Stimulated activated CD4-positive, alpha-beta T cell treated with anti-CD3 and anti-CD28 coated beads, Interleukin-12 subunit alpha, Interleukin-12 subunit beta, amount 100 ng/mL, for 24 hours (primary cell): ENCODE results near the gene CDKAL1.
"Not testable (repeated sequence)": the region's sequence is repeated elsewhere in the genome, so short reads cannot be mapped to it uniquely, and the experiment has no call there.

Experiments
- DNase-seq, 2 experiments: peaks; one replicate each; pipeline ENCODE4 v3.0.0-alpha.2; 2020; ENCODE audit warnings: low read depth in 2 of 2

The CDKAL1 gene

DNA sequence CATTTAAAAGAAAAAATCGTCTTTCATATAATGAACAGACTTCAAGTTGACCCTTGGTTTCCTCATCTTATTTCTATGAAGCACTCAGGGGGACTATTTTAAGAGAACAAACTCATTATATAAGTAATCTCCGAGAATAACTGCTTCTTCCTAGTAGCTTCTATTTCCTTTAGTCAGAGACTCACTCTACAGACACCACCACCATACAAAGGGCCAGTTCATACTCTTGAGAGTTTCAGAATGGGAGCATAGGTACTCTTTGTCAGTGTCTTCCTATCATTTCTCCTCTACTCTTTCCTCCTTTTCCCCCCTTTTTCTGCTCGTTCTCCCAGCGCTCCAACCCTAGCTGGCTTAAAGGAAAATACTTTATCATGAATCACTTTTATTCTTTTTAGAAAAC is 104.9 kb downstream of the CDKAL1 start:
- no peak for DNase-seq

- no peak for DNase-seq
Observed at GRCh38 chr6:20640181-20640580, 105.9 kb downstream of the CDKAL1 start.

- DNase-seq, result no peak
Observed at GRCh38 chr6:20642441-20642840, 108.2 kb downstream of the CDKAL1 start.

DNA sequence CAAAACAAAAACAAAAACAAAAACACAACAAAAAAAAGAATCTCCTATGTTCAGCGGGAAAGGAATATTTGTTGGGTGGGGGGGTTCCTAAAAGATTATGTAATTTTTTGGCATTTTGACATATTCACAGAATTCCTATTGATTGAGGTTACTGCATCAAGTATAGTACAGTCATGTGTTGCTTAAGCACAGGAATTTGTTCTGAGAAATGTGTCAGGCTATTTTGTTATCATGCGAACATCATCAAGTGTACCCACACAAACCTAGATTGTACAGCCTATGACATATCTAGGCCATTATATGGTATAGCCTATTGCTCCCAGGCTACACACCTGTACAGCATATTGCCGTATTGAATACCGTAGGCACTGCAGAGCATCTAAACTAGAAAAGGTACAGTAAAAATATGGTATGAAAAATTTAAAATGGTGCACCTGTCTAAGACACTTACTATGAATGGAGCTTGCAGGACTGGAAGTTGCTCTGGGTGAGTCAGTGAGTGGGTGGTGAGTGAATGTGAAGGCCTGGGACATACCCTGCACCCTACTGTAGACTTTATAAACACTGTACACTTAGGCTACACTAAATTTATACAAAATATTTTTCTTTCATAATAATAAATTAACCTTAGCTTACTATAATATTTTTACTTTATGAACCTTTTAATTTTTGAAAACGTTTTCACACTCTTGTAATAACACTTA is 110.6 kb downstream of the CDKAL1 start:
- no peak for DNase-seq

DNA sequence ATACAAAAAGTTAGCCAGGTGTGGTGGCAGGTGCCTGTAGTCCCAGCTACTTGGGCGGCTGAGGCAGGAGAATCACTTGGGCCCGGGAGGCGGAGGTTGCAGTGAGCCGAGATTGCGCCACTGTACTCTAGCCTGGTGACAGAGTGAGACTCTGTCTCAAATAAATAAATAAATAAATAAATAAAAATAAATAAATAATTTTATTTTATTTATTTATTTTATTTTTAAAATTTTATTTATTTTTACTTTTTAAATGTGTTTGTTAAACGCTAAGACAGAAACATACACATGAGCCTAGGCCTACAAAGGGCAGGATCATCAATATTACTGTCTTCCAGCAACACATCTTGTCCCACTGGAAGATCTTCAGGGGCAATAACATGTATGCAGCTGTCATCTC is 111.3 kb downstream of the CDKAL1 start:
- not testable (repeated sequence) for DNase-seq

DNA sequence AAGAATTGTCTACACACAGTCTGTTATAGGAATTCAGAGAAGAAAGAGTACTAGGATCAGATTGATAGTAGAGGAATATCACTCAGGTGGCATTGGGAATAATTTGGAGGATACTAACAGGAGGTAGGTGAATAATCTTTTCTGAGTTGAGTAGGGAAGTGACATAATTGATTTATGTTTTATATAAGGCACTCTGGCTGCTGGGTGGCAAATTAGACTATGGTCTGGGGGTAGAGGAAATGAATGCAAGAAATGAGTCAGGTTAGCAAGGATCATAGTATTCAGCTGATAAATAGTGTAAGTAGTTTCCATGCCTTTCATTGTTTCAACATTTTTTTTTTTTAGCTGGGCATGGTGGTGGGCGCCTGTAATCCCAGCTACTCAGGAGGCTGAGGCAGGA is 113.3 kb downstream of the CDKAL1 start:
- no peak for DNase-seq

GRCh38 chr6:20649696-20650470 is 115.6 kb downstream of the CDKAL1 start:
- DNase-seq, result not testable (repeated sequence)

GRCh38 chr6:20652299-20653084 is 118.2 kb downstream of the CDKAL1 start:
- DNase-seq, result no peak

- DNase-seq, result no peak
Observed at GRCh38 chr6:20653085-20653479, 118.8 kb downstream of the CDKAL1 start.

DNA sequence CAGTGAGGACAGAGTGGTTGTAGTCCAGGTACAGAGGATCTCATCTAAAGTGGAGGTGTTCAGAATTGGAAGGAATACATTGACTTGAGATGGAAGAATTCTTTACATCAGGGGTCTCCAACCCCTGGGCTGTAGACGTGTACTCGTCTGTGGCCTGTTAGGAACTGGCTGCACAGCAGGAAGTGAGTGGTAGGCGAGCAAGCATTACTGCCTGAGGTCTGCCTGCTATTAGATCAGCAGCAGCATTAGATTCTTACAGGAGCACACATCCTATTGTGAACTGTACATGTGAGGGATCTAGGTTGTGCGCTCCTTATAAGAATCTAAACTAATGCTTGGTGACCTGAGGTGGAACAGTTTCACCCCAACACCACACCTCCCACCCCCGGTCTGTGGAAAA is 121.1 kb downstream of the CDKAL1 start:
- DNase-seq, result no peak

DNA sequence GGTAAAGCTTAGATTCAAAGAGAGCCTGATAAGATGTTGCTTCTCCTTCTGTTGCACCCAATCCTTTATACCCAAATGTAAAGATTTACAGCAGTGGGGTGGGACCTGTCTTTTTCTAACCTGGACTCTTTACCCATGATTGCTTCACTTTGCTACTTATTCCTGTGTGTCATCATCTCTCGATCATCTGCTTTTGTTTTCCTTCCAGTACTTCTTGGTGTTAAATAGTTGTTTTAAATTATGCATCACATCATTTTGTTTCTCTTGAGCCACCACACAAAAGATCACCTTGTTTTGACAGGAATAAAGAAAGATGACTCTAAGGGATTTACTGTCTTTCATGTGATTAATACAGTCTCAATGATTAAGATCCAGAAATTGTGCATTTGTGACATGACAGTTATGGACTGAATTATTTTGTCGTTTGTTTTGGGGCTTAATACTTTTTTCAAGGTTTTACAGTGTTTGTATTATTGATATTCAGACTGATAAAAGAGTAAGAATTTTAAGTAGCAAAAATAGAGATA is 123.1 kb downstream of the CDKAL1 start:
- DNase-seq, result no peak

DNA sequence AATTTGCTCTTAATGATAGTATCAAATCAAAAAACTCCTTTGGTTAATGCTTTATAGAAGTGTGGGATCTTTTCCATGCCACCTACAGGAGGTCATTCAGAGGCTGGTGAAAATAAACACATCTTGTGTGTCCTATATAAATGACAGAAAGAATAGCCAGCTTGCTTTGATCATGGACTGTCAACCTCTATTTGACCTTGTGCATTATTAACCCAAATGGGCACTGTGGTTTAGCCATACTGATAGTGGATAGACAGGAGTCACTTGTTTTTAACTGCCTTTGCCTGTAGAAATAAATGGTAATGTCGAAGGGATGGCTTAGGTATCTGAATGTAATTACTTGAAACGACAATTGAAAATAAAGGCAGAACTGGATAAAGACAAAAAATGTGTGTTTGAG is 123.8 kb downstream of the CDKAL1 start:
- no peak for DNase-seq

DNA sequence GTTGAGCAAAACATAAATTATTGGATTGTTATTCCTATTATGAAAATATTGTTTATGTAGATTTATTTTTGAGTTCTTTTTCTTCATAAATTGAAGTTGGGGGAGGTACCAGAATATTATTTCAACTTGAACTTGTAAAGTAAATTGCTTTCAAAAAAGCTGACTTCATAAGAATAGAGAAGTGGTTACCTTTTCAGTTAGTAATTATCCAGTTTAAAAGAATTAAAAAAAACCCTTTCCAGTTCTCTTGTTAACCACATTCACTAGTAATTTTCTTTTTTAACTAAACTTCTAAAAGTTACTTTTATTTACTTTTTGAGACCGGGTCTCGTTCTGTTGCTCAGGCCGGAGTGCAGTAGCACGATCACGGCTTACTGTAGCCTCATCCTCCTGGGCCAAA is 124.3 kb downstream of the CDKAL1 start:
- no peak for DNase-seq

DNA sequence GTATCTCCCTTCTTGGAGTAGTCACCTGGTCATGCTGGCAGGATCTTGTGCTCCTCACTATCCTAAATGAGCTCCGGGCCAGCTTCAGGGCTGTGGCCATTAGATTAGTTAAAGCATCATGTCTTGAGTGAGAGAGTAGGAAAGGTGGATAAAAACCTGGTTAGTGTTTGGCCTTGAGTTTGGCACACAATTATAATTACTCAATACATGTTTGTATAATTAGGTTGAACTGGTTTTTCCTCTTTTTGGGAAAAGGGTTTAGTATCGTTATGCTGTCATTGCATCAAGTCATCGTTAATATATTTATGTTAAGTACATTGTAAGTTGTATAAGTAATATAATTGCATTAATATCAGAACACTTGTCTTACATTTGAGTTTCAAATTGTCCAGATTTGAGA is 126.3 kb downstream of the CDKAL1 start:
- no peak for DNase-seq

- DNase-seq, result no peak
Observed at GRCh38 chr6:20661721-20662120, 127.5 kb downstream of the CDKAL1 start.

- DNase-seq, result no peak
Observed at GRCh38 chr6:20664250-20664649, 130.0 kb downstream of the CDKAL1 start.

- no peak for DNase-seq
Observed at GRCh38 chr6:20665290-20665689, 131.0 kb downstream of the CDKAL1 start.

DNA sequence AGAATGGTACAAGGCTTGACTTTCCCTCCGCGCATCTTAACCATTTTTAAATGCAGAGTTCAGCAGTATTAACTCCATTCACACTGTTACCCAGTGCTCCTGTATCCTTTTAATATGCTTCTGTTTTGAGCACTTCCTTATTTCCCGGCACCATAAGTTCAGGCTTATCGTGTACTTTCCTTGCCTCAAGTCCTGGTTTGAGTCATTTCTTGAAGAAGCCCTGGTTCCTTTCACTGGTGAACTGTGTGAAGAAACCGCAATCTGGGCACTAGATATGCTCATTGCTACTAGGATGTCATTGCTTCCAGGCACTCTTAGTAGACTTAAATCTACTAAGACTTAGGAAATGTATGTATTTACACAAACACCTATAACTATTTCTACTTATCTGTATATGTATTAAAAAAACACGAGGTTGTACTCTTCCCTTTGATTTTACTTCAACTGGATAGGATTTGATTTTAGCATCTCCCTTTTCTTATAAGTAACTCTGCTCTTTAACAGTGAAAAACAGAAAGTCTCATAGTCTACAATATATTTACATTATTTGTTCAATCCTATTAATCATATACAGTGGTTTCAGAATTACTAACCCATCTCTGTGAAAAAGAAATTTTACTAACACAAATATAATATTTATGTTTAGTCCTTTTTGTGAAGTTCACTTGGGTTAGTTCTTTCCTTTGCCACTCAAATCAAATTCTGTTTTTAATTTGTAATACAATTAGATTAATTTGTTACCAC is 135.5 kb downstream of the CDKAL1 start:
- DNase-seq, result no peak

DNA sequence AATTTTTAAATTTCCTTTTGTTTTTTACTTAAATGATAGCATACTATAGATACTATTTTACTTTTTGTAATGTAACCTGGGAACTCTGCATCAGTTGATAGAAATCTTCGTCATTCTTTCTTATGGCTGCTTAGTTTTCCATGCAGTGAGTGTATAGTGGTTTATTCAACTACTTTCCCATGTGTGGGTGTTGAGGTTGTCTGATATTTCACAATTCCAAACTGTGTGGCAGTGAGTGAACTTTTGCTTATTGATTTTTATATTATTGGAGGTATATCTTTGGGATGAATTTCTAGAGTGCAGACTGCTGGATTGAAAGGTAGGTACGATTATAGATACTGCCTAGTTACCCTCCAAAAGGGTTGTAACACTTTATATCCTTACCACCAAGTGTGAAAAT is 136.5 kb downstream of the CDKAL1 start:
- DNase-seq, result no peak

DNA sequence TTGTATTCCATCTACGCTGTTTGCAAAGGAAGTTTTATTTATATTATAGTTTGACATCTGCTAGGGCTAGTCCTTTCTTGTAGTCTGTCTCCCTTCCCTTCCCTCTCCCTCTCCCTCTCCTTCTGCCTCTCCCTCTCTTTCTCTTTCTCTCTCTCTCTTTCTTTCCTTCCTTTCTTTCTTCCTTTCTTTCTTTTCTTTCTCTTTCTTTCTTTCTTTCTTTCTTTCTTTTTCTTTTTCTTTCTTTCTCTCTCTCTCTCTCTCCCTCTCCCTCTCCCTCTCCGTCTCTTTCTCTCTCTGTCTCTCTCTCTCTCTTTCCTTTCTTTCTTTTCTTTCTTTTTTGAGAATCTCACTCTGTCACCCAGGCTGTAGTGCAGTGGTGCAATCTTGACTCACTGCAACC is 137.8 kb downstream of the CDKAL1 start:
- no peak for DNase-seq

- DNase-seq, result no peak
Observed at GRCh38 chr6:20673458-20673857, 139.2 kb downstream of the CDKAL1 start.

DNA sequence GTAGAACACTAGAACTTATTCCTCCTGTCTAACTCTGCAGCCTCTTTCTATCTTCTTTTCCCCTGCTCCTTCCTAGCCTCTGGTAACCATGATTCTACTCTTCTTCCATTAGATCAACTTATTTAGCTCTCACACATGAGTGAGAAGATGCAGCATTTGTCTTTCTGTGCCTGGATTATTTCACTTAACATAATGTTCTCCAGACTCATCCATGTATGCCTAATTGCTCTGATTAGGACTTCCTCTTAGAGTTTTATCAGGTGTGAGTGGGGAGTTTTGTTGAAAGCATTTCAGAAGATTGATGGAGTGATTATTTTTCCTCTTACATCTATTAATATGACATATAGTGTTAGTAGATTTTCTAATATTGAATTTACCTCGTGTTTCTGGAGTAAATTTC is 140.4 kb downstream of the CDKAL1 start:
- DNase-seq, result no peak
